ENCODE results near the gene PIEZO2.

The PIEZO2 gene

GRCh38 chr18:11081009-11081532, 68.3 kb downstream of the PIEZO2 start:
- no peak overlapping the region for H3K27ac ChIP-seq (ENCODE audit: low read depth, low read length)
- H4K20me1 ChIP-seq (ENCODE audit: control insufficient read depth, insufficient read depth, low read depth, low read length), result no peaks in the 10 kb centered on the region
- H3K4me1 ChIP-seq (ENCODE audit: control insufficient read depth, low read length), result no peaks in the 10 kb centered on the region
- no peak for TF ChIP-seq EZH2phosphoT487 (IDR thresholded peaks at IDR 0.05; ENCODE audit: borderline replicate concordance, low read length)
- TF ChIP-seq, protein P1, sequence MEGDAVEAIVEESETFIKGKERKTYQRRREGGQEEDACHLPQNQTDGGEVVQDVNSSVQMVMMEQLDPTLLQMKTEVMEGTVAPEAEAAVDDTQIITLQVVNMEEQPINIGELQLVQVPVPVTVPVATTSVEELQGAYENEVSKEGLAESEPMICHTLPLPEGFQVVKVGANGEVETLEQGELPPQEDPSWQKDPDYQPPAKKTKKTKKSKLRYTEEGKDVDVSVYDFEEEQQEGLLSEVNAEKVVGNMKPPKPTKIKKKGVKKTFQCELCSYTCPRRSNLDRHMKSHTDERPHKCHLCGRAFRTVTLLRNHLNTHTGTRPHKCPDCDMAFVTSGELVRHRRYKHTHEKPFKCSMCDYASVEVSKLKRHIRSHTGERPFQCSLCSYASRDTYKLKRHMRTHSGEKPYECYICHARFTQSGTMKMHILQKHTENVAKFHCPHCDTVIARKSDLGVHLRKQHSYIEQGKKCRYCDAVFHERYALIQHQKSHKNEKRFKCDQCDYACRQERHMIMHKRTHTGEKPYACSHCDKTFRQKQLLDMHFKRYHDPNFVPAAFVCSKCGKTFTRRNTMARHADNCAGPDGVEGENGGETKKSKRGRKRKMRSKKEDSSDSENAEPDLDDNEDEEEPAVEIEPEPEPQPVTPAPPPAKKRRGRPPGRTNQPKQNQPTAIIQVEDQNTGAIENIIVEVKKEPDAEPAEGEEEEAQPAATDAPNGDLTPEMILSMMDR (IDR thresholded peaks at IDR 0.05; ENCODE audit: low read depth, low read length, poor library complexity, severe bottlenecking), result no peak
- no peaks in the 10 kb centered on the region for H3F3A ChIP-seq (ENCODE audit: control insufficient read depth, insufficient read depth)
- no peaks in the 10 kb centered on the region for H3K36me3 ChIP-seq (ENCODE audit: control insufficient read depth, low read length)
- H3K27me3 ChIP-seq (ENCODE audit: control insufficient read depth, low read length), result no peaks in the 10 kb centered on the region
- H3K4me3 ChIP-seq (ENCODE audit: low read length), result no peak overlapping the region
- no peaks in the 10 kb centered on the region for H3K9me2 ChIP-seq (replicated peaks; ENCODE audit: control insufficient read depth, low read length)
- no peaks in the 10 kb centered on the region for H3K9me3 ChIP-seq (ENCODE audit: control insufficient read depth, insufficient read depth, low read length)
- H3K79me2 ChIP-seq (ENCODE audit: control insufficient read depth, low read length), result no peaks in the 10 kb centered on the region
- H3K4me2 ChIP-seq (ENCODE audit: low read length), result no peak overlapping the region

- Histone ChIP-seq H3K4me1 (ENCODE audit: control insufficient read depth, low read length) (no peaks in the 10 kb centered on the region), H3K27me3 (ENCODE audit: control insufficient read depth, low read length) (no peaks in the 10 kb centered on the region), H3K36me3 (ENCODE audit: control insufficient read depth, low read length) (no peaks in the 10 kb centered on the region), H3K79me2 (ENCODE audit: control insufficient read depth, low read length) (no peaks in the 10 kb centered on the region), H3K27ac (ENCODE audit: low read depth, low read length) (no peak overlapping the region), H3F3A (ENCODE audit: control insufficient read depth, insufficient read depth) (no peaks in the 10 kb centered on the region), H3K9me2 (replicated peaks; ENCODE audit: control insufficient read depth, low read length) (no peaks in the 10 kb centered on the region), H3K4me2 (ENCODE audit: low read length) (no peak overlapping the region), H3K9me3 (ENCODE audit: control insufficient read depth, insufficient read depth, low read length) (no peaks in the 10 kb centered on the region), H3K4me3 (ENCODE audit: low read length) (no peak overlapping the region), H4K20me1 (ENCODE audit: control insufficient read depth, insufficient read depth, low read depth, low read length) (no peaks in the 10 kb centered on the region)
- no peak for TF ChIP-seq EZH2phosphoT487 (IDR thresholded peaks at IDR 0.05; ENCODE audit: borderline replicate concordance, low read length)
- TF ChIP-seq, protein P1 (IDR thresholded peaks at IDR 0.05; ENCODE audit: low read depth, low read length, poor library complexity, severe bottlenecking), result no peak
Observed at GRCh38 chr18:11078491-11078890, 70.9 kb downstream of the PIEZO2 start.

DNA sequence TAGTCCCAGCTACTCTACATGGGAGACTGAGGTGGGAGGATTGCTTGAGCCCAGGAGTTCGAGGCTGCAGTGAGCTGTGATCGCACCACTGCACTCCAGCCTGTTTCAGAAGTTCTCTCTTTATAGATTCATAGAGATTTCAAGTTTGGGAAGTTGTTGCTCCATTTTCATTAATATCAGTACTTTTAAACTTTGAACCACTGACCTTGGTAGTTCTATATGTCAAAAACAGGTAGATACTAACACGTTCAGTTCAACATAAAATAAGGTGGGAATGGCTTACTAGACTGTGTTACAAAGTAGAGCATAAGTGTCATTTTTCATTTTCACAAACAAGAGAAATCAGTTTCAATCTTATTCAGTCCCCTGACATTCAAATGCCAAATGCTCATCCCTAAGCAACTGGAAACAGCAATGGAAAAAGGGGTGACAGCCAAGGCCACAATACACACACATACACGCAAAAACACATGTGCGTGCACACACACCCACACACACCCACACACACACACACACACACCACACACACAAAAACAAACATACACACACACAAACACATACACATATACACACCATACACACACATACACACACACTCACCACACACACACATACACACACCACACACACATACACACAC, 71.7 kb downstream of the PIEZO2 start:
- Histone ChIP-seq H3K27ac (ENCODE audit: low read depth, low read length) (no peak overlapping the region), H3K27me3 (ENCODE audit: control insufficient read depth, low read length) (no peaks in the 10 kb centered on the region), H3K9me3 (ENCODE audit: control insufficient read depth, insufficient read depth, low read length) (no peaks in the 10 kb centered on the region), H3K4me3 (ENCODE audit: low read length) (no peak overlapping the region), H4K20me1 (ENCODE audit: control insufficient read depth, insufficient read depth, low read depth, low read length) (no peaks in the 10 kb centered on the region), H3K36me3 (ENCODE audit: control insufficient read depth, low read length) (no peaks in the 10 kb centered on the region), H3K79me2 (ENCODE audit: control insufficient read depth, low read length) (no peaks in the 10 kb centered on the region), H3K4me1 (ENCODE audit: control insufficient read depth, low read length) (no peaks in the 10 kb centered on the region), H3K9me2 (replicated peaks; ENCODE audit: control insufficient read depth, low read length) (no peaks in the 10 kb centered on the region), H3K4me2 (ENCODE audit: low read length) (no peak overlapping the region), H3F3A (ENCODE audit: control insufficient read depth, insufficient read depth) (no peaks in the 10 kb centered on the region)
- TF ChIP-seq EZH2phosphoT487 (IDR thresholded peaks at IDR 0.05; ENCODE audit: borderline replicate concordance, low read length), result no peak

DNA sequence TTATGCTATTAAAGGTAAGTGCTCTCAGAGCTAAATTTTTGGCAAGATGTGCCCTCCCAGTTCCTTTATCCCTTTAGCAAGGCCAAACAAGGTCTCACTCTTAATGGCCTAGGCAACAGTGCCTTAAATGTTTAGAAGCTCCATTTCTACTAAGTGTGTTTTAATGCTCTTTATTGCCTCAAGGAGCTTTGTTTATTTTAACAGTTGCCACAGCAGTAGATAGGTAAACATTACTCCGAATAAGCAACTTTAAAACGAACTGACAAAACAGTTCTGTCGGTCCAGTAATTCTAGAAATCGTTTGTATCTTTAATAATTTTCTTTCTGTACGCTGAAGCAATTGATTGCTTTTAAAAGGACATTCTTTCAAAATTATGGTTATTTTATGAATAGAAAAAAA, 74.5 kb downstream of the PIEZO2 start:
- H3K9me3 ChIP-seq (ENCODE audit: control insufficient read depth, insufficient read depth, low read length), result no peaks in the 10 kb centered on the region
- H3K9me2 ChIP-seq (replicated peaks; ENCODE audit: control insufficient read depth, low read length), result no peaks in the 10 kb centered on the region
- no peaks in the 10 kb centered on the region for H3K36me3 ChIP-seq (ENCODE audit: control insufficient read depth, low read length)
- H3K27ac ChIP-seq (ENCODE audit: low read depth, low read length), result no peak overlapping the region
- TF ChIP-seq, protein P1 (IDR thresholded peaks at IDR 0.05; ENCODE audit: low read depth, low read length, poor library complexity, severe bottlenecking), result no peak
- no peak for TF ChIP-seq EZH2phosphoT487 (IDR thresholded peaks at IDR 0.05; ENCODE audit: borderline replicate concordance, low read length)
- H3K4me3 ChIP-seq (ENCODE audit: low read length), result no peak overlapping the region
- no peaks in the 10 kb centered on the region for H3K27me3 ChIP-seq (ENCODE audit: control insufficient read depth, low read length)
- no peaks in the 10 kb centered on the region for H3K4me1 ChIP-seq (ENCODE audit: control insufficient read depth, low read length)
- H4K20me1 ChIP-seq (ENCODE audit: control insufficient read depth, insufficient read depth, low read depth, low read length), result no peaks in the 10 kb centered on the region
- no peaks in the 10 kb centered on the region for H3F3A ChIP-seq (ENCODE audit: control insufficient read depth, insufficient read depth)
- no peak overlapping the region for H3K4me2 ChIP-seq (ENCODE audit: low read length)
- no peaks in the 10 kb centered on the region for H3K79me2 ChIP-seq (ENCODE audit: control insufficient read depth, low read length)

All from DOHH2 (cell line).